Nucleus accumbens (tissue), 56 donors: ENCODE measurements around the gene AIMP1.

Source experiments
- DNase-seq, 56 donors: peaks; one replicate each; lab custom pipeline; 2025; lab: John Stamatoyannopoulos, UW

The AIMP1 gene

DNA sequence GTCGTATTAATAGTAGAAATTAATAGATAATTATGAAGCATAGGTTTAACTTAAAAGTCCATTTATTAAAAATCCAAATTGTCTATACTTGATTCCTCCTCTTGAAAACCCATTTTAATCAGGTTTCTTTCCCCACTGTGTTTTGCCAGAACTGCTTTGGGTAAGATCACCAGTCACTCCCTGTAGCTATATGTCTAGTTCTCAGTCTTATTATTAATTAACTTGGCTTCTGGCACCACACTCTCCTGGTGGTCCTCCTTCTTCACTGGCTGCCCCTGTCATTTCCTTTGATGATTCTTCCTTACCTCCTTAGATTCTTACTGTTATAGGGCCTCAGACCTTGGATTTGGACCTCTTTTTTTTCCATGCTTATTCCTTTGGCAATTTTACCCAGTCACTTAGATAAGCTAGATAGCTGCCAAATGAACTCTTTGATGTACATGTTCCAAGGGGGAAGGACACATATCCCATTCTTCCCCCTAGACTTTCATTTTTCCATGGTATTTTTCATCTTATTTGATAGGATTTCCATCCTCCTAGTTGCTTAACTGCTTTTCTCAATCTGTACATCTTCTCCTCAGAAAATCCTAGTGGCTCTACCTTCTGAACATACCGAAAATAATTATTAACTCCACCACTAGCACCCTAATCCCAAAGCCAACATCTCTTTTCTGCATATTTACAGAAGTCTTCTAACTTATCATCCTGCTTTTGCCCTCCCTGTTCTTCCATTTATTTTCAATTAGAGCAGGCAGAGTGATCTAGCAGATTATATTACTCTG lies 27.7 kb downstream of the AIMP1 start:
- no peak for DNase-seq

GRCh38 chr4:106344647-106344970 lies 28.3 kb downstream of the AIMP1 start:
- DNase-seq = no peak

DNA sequence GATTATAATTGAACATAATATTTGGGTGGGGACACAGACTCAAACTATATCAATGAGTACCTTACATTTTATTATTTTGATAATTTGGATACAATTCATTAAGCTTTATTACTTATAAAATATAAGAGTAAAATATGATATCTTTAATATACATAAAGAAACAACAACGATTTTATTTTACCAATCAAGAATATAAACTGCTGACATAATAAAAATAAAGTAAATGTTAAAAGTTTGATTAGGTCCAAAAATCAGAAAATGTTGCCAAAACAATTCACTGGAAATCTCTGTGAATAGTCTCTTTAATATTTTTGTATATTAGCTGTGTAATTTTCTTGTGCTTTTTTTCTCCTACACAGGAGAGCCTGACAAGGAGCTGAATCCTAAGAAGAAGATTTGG lies 30.8 kb downstream of the AIMP1 start:
- DNase-seq = no peak

- DNase-seq = no peak
Observed at GRCh38 chr4:106351016-106351415, 34.7 kb downstream of the AIMP1 start.

- no peak for DNase-seq
Observed at GRCh38 chr4:106353786-106354185, 37.4 kb downstream of the AIMP1 start.

DNA sequence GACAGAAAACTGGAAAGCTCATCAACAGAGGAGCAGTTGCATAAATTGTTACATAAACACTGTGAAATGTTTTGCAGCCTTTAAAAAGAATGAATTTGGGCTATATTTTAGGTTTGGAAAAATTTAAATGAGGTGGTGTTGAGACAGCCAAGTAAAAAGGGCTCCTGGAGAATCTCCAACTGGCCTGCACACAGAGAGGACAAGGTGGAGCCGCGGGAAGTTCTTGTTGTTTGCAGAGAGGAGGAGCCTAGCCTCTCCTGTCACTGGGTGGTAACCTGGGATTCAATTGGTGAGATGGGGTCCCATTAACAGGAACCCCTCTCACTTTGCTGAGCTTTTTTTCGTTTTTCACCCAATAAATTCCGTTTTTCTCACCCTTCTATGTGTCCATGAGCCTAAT lies 38.8 kb downstream of the AIMP1 start:
- no peak for DNase-seq

GRCh38 chr4:106358899-106359298 lies 42.5 kb downstream of the AIMP1 start:
- no peak for DNase-seq

- DNase-seq = no peak
Observed at GRCh38 chr4:106362086-106362825, 45.9 kb downstream of the AIMP1 start.

DNA sequence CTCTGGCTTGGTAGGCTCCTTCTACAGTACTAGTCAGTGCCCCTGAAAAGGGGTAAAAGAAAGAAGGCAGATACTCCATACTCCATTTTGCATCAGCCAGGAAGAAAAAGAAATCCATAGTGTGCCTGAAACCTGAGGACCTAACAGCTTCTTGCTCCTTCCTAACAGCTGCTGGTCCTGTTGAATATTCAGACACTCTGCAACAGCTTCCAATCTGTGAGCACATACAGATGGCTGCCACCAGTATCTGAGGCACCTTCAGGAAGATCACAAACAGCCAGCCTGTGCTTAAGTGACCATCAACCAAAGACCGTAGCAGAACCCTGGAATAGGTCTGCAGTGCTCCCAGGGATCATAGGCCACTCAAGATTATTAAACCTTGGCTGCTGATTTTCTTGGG lies 47.9 kb downstream of the AIMP1 start:
- no peak for DNase-seq

GRCh38 chr4:106365613-106366012 lies 49.3 kb downstream of the AIMP1 start:
- DNase-seq = no peak

DNA sequence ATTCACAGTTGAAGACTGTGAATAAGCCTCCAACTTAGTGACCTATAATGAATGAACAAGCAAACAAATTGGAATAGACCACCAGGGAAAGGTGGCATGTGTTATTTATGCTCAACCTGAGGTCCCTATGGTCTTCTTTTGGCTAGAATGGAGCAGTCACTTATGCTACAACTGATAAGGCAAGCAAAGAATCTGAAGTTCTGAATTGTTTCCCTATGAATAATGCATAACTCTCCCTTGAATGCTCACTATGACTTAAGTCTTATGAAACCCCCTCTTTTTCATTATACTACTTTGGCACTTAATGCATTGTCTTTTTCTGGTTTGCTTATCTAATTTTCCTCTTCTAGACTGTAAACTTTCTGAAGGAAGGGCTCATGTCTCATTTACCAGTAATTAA lies 49.7 kb downstream of the AIMP1 start:
- DNase-seq = no peak

DNA sequence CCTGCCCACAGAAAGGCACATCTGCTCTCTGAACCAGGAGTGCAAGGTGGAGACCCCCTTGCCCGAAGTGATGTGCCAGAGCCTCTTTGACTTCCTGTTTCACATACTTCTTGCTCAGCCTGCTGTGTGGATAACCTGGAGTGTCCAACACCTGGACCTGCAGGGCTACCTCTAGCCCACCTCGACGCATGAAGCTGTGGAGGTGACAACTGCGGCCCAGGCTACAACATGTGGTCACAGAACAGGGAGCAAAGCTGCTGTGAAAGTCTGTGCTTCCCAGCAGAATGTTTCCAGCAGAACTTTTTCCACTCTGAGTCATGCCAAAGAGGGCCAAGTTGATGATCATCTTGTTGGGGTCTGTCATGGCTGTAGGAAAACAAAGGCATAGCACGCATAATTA lies 50.7 kb downstream of the AIMP1 start:
- no peak for DNase-seq

DNA sequence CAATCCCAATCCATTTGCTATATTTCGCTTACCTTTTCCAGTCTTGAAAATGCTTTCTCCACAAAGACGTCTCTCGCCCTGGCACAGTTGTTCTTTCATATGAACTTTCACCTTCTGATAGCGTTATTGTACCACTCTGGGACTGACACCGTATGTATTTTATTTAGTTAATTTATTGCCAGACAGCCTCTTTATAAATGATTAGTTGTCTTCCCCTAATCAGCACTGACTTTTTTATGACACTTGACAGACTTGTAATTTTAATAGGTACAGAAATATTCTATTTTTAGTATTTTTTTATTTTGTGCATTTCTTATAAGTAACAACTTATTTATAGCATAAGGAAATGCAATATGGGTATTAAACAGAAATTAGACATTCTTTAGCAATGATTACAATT lies 52.3 kb downstream of the AIMP1 start, which contains the start of gene GIMD1:
GIMD1 (minus strand) TSS at position 101 of the 400 bp plus-strand sequence. CDS start 1,343 bp downstream, outside the sequence.
- no peak for DNase-seq

GRCh38 chr4:106369456-106370060 lies 53.2 kb downstream of the AIMP1 start:
- DNase-seq = peak in 6 of 56 donors; percentile 1 to 42 (median 4)

GRCh38 chr4:106370214-106370613 lies 53.9 kb downstream of the AIMP1 start:
- no peak for DNase-seq

GRCh38 chr4:106371161-106371560 lies 54.8 kb downstream of the AIMP1 start:
- no peak for DNase-seq

GRCh38 chr4:106373026-106373425 lies 56.7 kb downstream of the AIMP1 start:
- no peak for DNase-seq

GRCh38 chr4:106380179-106380578 lies 63.8 kb downstream of the AIMP1 start:
- DNase-seq = no peak

GRCh38 chr4:106384878-106385277 lies 68.5 kb downstream of the AIMP1 start:
- DNase-seq = no peak

GRCh38 chr4:106385853-106386393 lies 69.6 kb downstream of the AIMP1 start:
- no peak for DNase-seq

- DNase-seq = no peak
Observed at GRCh38 chr4:106395582-106395981, 79.2 kb downstream of the AIMP1 start.
